HL-60/S4 treated with phorbol 12-myristate 13-acetate at 8.2 ng/mL for 4 days and 3 days (cell line): Measurements from ENCODE around the gene KCNQ1OT1.

Experiments
- in situ Hi-C: fragments of 300-500 bp; cut with MboI; formaldehyde crosslinking; loops from 2 replicates; pipeline ENCODE4 v1.15.0; 2022; ENCODE audit warnings: low sequenced_read_pairs

The KCNQ1OT1 gene

DNA sequence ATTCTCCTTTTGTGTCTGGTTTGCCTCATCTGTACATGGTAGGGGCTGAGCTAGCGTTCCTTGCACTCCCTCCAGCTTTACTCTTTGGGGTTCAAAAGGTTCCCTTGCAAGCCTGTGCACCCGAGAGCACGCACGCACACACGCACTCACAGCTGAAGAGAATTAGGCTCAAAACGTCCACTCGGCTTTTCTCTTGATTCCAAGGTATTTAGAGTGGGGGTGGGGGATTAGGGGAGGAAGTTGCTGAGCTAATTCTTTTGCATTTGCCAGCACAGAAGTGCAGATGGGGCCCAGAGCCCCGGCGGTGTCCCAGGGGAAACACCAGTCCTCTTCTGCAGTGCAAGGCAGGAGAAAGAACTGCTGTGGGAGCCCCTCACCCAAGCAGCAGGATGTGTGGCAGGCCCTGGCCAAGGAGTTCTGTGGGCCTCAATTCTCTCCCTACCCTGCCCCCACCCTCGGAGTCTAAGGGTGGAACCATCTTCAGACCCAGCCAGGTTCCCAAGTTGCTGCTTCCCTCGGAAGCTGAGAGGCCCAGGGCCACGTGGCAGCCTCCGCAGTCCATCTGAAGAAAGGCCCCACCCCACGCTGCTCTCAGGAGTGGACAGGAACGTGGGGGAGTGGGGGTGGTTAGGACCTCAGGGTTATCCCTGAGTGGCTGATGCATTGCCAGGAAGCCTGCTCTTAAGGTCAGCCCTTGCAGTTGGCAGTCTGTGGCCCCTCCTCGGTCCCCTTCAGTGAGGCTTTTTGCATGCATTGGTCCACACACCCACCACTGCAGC is 3.8 kb upstream of the KCNQ1OT1 start:
- in situ Hi-C loops, result no loop called here

- in situ Hi-C loops, result no loop called here
Measured at GRCh38 chr11:2702771-2703362, 3.1 kb upstream of the KCNQ1OT1 start.

- in situ Hi-C loops, result no loop called here
Measured at GRCh38 chr11:2701898-2702434, 2.2 kb upstream of the KCNQ1OT1 start.

DNA sequence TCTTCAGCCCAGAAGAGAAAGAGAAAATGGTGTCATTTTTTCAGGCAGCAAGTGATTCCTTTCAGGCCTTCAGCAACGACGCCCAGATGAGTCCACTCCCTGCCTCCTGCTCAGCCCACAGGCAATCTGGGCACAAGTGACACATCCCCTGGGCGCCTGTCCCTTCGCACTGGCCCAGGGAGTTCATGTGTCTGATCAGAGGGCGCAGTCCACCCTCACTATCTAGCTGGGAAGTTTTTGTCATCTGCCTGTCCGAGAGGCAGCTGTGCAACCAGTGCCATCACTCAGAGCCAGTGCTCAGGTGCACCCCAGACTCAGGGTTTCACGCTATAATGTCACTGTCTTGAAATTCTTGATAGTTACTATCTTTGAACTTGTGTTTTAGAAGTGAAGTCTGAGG is 1.4 kb upstream of the KCNQ1OT1 start:
- in situ Hi-C loops, result no loop called here

- in situ Hi-C loops, result no loop called here
Measured at GRCh38 chr11:2700415-2701211, 819 bp upstream of the KCNQ1OT1 start.

- in situ Hi-C loops, result no loop called here
Measured at GRCh38 chr11:2699185-2699530, 636 bp downstream of the KCNQ1OT1 start.

GRCh38 chr11:2698386-2699184 is 1.2 kb downstream of the KCNQ1OT1 start:
- in situ Hi-C loops, result no loop called here

DNA sequence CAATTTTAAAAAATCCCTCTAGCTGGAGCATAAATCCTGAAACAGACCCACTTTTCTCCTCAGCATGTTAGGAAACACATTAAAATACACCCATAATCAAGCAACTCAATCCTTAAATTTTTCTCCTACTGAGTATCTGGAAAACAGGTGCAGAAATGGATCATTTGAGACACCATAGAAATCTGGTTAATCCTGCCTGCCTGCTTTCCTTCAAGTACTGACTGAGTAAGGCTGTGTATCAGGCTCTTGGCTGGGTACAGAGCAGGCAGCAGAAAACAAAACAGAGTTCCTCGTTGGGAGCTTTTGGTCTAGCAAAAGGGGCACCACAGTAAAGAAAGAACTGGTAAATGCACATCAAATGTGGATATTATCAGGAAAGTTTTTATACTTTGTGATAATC is 1.9 kb downstream of the KCNQ1OT1 start:
- in situ Hi-C loops, result no loop called here

DNA sequence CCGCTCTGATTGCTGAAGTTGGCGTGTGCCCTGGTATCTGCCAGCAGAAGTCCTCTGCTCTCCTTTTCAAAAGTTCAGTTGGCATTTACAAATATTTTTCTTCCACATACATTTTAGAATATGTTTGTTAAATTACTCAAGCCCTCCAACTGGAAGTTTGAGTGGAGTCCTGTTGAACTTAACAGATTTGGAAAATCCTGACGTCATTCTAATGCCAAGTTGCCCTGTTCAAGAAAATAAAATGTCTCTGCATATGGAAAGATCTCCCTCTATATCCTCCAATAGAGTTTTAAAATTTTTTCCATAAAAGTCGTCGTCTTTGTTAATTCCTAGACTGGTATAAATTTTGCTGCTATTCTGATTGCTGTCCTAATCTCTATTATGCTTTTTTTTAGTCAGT is 3.3 kb downstream of the KCNQ1OT1 start:
- in situ Hi-C loops, result no loop called here

GRCh38 chr11:2694995-2695939 is 4.5 kb downstream of the KCNQ1OT1 start:
- in situ Hi-C loops, result no loop called here

- in situ Hi-C loops, result no loop called here
Measured at GRCh38 chr11:2694495-2694894, 5.3 kb downstream of the KCNQ1OT1 start.

GRCh38 chr11:2693271-2694261 is 6.2 kb downstream of the KCNQ1OT1 start:
- in situ Hi-C loops, result no loop called here

GRCh38 chr11:2691991-2692875 is 7.6 kb downstream of the KCNQ1OT1 start:
- in situ Hi-C loops, result no loop called here

- in situ Hi-C loops, result no loop called here
Measured at GRCh38 chr11:2691355-2691761, 8.4 kb downstream of the KCNQ1OT1 start.

DNA sequence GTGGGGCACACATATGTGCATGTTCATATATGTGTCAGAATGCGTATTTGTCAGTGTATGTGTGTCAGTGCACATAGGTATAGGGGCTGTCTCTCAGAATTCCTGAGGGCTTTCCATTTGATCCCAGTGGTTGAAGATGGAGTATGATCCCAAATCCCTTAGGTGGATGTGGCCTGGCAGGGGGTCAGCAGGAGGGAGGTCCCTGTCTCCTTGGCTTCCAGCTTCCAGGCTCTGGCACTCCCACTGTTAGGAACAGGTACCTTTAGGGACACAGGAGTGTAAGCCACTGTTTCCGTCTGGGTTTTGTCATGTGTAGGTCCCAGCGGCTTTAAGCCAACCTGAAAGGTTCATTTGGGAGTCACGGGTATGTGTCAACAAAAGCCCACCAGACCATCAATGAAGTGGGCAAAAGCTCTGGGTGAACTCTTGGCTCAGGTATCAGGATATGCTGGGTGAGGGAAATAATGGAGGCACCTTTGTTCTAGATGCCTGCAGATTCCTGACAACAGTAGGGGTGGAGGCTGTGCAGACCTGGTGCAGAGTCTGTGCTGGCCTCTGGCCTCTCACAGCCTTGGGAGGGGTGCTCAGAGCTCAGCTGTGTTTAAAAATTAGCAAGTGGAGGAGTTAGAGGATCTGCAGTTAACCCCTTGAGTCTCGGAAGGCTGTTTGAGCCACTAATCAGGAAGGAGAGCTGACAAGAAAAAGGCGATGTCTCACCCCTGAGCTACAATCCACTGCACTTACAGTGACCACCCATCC is 9.0 kb downstream of the KCNQ1OT1 start:
- in situ Hi-C loops, result no loop called here

- in situ Hi-C loops, result no loop called here
Measured at GRCh38 chr11:2689651-2690575, 9.9 kb downstream of the KCNQ1OT1 start.
